WTC11 (cell line): ENCODE data around the gene HNRNPA0. TPM values are rescaled to one million over a fixed set of nuclear protein-coding genes. Genes with fewer than 3 reads are reported as not detected.

Experiments
- ATAC-seq: fragments of 200-7000 bp; cut with Tn5 transposase; 2 replicates; pipeline ENCODE4 v1.10.0; 2021; ENCODE audit warnings: mild to moderate bottlenecking, moderate library complexity
- CTCF ChIA-PET: fragments of 300-600 bp; sonication (Branson Sonifier 250); formaldehyde crosslinking; loops from one replicate; lab custom pipeline; 2021; ENCODE audit warnings: antibody characterized with exemption; lab: Charles Lee
- POLR2A ChIA-PET: fragments of 350-600 bp; sonication (Branson Sonifier 250); formaldehyde crosslinking; loops from one replicate; lab custom pipeline; 2021; ENCODE audit warnings: antibody characterized with exemption; lab: Charles Lee
- DNase-seq: peaks from one replicate; pipeline ENCODE4 v3.0.0; 2021; ENCODE audit warnings: low spot score
- H3K27ac Mint-ChIP-seq: 2 replicates; pipeline ENCODE4 v1.8.0; 2021; ENCODE audit warnings: mixed read lengths
- H3K27me3 Mint-ChIP-seq: 2 replicates; pipeline ENCODE4 v1.8.0; 2021; ENCODE audit warnings: low read depth, mild to moderate bottlenecking, moderate library complexity, mixed read lengths
- H3K36me3 Mint-ChIP-seq: 2 replicates; pipeline ENCODE4 v1.8.0; 2021; ENCODE audit warnings: mixed read lengths
- H3K4me1 Mint-ChIP-seq: 2 replicates; pipeline ENCODE4 v1.8.0; 2022; ENCODE audit warnings: mixed read lengths
- H3K4me3 Mint-ChIP-seq: 2 replicates; pipeline ENCODE4 v1.8.0; 2021; ENCODE audit warnings: mild to moderate bottlenecking, moderate library complexity, mixed read lengths
- H3K9me3 Mint-ChIP-seq: 2 replicates; pipeline ENCODE4 v1.8.0; 2021; ENCODE audit warnings: mixed read lengths
- ESRRA ChIP-seq: sonication (generic); formaldehyde crosslinking; IDR thresholded peaks from 2 replicates; pipeline ENCODE4 v1.8.1; 2022; ENCODE audit warnings: mild to moderate bottlenecking, missing genetic modification reagents, borderline replicate concordance
- FOXP1 ChIP-seq: sonication (generic); formaldehyde crosslinking; IDR thresholded peaks from 2 replicates; pipeline ENCODE4 v1.8.0; 2022; ENCODE audit warnings: missing genetic modification reagents, mild to moderate bottlenecking, moderate library complexity, borderline replicate concordance
- HMGA2 ChIP-seq: fragments of 250-450 bp; sonication (Bioruptor Pico); IDR thresholded peaks from 2 replicates; pipeline ENCODE4 v1.4.0; 2021; ENCODE audit warnings: mild to moderate bottlenecking, moderate library complexity
- IRF2 ChIP-seq: sonication (generic); formaldehyde crosslinking; IDR thresholded peaks from 2 replicates; pipeline ENCODE4 v1.8.0; 2022; ENCODE audit warnings: low read depth, missing genetic modification reagents, borderline replicate concordance
- KAT7 ChIP-seq: sonication (generic); formaldehyde crosslinking; IDR thresholded peaks from 2 replicates; pipeline ENCODE4 v1.8.1; 2023; ENCODE audit warnings: missing genetic modification reagents, mild to moderate bottlenecking, borderline replicate concordance
- NFATC4 ChIP-seq: fragments of 250-450 bp; sonication (Bioruptor Pico); IDR thresholded peaks from 2 replicates; pipeline ENCODE4 v1.9.0; 2021; ENCODE audit warnings: mild to moderate bottlenecking
- NR2C2 ChIP-seq: sonication (generic); formaldehyde crosslinking; IDR thresholded peaks from 2 replicates; pipeline ENCODE4 v1.8.0; 2022; ENCODE audit warnings: mild to moderate bottlenecking, missing genetic modification reagents
- PRRX2 ChIP-seq: fragments of 250-450 bp; sonication (Bioruptor Pico); IDR thresholded peaks from 2 replicates; pipeline ENCODE4 v1.8.0; 2021; ENCODE audit warnings: mild to moderate bottlenecking
- RORB ChIP-seq: fragments of 250-450 bp; sonication (Bioruptor Pico); IDR thresholded peaks from 2 replicates; pipeline ENCODE4 v1.9.0; 2021; ENCODE audit warnings: mild to moderate bottlenecking
- TEAD1 ChIP-seq: sonication (generic); formaldehyde crosslinking; IDR thresholded peaks from 2 replicates; pipeline ENCODE4 v1.8.0; 2022; ENCODE audit warnings: mild to moderate bottlenecking, missing genetic modification reagents
- ZBTB21 ChIP-seq: sonication (generic); formaldehyde crosslinking; IDR thresholded peaks from 2 replicates; pipeline ENCODE4 v1.8.1; 2023; ENCODE audit warnings: mild to moderate bottlenecking, missing genetic modification reagents, borderline replicate concordance
- ZNF317 ChIP-seq: sonication (generic); formaldehyde crosslinking; IDR thresholded peaks from 2 replicates; pipeline ENCODE4 v1.8.1; 2023; ENCODE audit warnings: low read depth, mild to moderate bottlenecking, moderate library complexity, missing genetic modification reagents, borderline replicate concordance
- ZNF416 ChIP-seq: fragments of 250-450 bp; sonication (Bioruptor Pico); IDR thresholded peaks from 2 replicates; pipeline ENCODE4 v1.9.0; 2021; ENCODE audit warnings: mild to moderate bottlenecking, inconsistent platforms
- ZNF423 ChIP-seq: fragments of 250-450 bp; sonication (Bioruptor Pico); IDR thresholded peaks from 2 replicates; pipeline ENCODE4 v2.1.2; 2022; ENCODE audit warnings: mild to moderate bottlenecking, moderate library complexity
- total RNA-seq: library from RNA; stranded (reverse); gene quantifications from 3 replicates; pipeline ENCODE4 v1.2.3, GENCODE V29; 2021
- TF ChIP-seq, protein P1 (sequence below): sonication (generic); formaldehyde crosslinking; conservative IDR thresholded peaks from 2 replicates; pipeline ENCODE4 v1.8.1; 2022; ENCODE audit warnings: mild to moderate bottlenecking, missing genetic modification reagents
- TF ChIP-seq, protein P2 (sequence below): sonication (generic); formaldehyde crosslinking; IDR thresholded peaks from 2 replicates; pipeline ENCODE4 v1.8.0; 2022; ENCODE audit warnings: mild to moderate bottlenecking, missing genetic modification reagents
- TF ChIP-seq, protein P3 (sequence below): fragments of 250-450 bp; sonication (Bioruptor Pico); IDR thresholded peaks from 2 replicates; pipeline ENCODE4 v1.9.0; 2021; ENCODE audit warnings: mild to moderate bottlenecking
- TF ChIP-seq, protein P4 (sequence below): sonication (generic); formaldehyde crosslinking; IDR thresholded peaks from 2 replicates; pipeline ENCODE4 v1.8.0; 2022; ENCODE audit warnings: mild to moderate bottlenecking, missing genetic modification reagents
- TF ChIP-seq, protein P5 (sequence below): fragments of 250-450 bp; sonication (Bioruptor Pico); IDR thresholded peaks from 2 replicates; pipeline ENCODE4 v1.9.0; 2021; ENCODE audit warnings: mild to moderate bottlenecking, borderline replicate concordance
- TF ChIP-seq, protein P6 (sequence below): fragments of 250-450 bp; sonication (Bioruptor Pico); IDR thresholded peaks from 2 replicates; pipeline ENCODE4 v2.1.2; 2022; ENCODE audit warnings: mild to moderate bottlenecking, moderate library complexity

The HNRNPA0 gene
- total RNA-seq, 1 experiment from 2014 or later, result 66.6 TPM

DNA sequence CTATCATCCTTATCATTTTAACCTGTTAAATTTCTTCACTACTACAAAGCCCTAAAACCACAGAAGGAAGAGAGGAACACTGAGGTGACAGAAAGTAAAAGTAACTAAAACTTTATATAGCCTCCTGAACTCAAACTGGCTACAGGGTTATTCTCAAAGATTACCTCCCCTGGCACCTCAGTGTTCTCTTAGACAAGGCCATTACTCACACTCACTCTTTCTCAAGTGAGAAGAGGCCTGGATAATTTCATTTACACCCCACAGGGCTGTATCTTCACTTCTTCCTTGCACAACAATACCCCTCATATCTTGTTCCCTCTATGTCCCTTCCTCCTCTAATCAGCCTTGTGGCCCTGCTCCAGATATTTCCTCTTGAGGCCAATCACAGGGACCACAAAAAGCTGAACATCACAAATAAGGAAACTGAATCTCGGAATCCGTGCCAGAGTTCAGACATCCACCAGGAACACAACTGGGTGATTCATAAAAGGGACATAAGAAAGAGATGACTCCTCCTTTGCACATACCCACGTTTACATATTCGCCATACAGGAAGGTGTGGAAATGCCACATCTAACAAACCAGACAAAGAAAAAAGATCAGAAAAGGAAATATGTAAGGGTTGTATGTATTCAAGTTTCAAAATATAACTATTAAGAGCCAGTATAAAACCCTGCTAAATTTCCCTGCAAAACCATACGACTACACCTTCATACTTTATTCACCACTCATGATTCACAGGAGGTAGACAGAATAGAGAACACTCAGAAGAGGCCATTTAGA, 16.6 kb downstream of the HNRNPA0 start:
- Mint-ChIP-seq H3K4me1 (peaks cover 11% of the 10 kb centered on the region), H3K27ac (no peak overlapping the region; the same call in 1 of the 2 replicates), H3K9me3 (peaks cover 16% of the 10 kb centered on the region), H3K4me3 (no peak overlapping the region)
- no peak for ATAC-seq
- ChIA-PET POLR2A (no interaction called here), CTCF (interaction anchor here (1.3 to 3.0 kb wide), 3 partner anchors 41 to 108 kb away, joined by 4 to 50 read pairs (median 43); no protein-coding TSS in a partner anchor)
- TF ChIP-seq, protein P1, sequence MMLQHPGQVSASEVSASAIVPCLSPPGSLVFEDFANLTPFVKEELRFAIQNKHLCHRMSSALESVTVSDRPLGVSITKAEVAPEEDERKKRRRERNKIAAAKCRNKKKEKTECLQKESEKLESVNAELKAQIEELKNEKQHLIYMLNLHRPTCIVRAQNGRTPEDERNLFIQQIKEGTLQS (CRISPR knock-in tag), result no peak
- TF ChIP-seq ZBTB21 (CRISPR knock-in tag) (no peak), NR2C2 (CRISPR knock-in tag) (no peak), PRRX2 (CRISPR knock-in tag) (no peak), TEAD1 (no peak), ESRRA (CRISPR knock-in tag) (no peak), RORB (CRISPR knock-in tag) (no peak), ZNF317 (CRISPR knock-in tag) (no peak), NFATC4 (CRISPR knock-in tag) (no peak), HMGA2 (no peak), ZNF423 (CRISPR knock-in tag) (no peak), FOXP1 (CRISPR knock-in tag) (no peak), ZNF416 (CRISPR knock-in tag) (no peak), KAT7 (no peak), IRF2 (CRISPR knock-in tag) (no peak)
- TF ChIP-seq, protein P2, sequence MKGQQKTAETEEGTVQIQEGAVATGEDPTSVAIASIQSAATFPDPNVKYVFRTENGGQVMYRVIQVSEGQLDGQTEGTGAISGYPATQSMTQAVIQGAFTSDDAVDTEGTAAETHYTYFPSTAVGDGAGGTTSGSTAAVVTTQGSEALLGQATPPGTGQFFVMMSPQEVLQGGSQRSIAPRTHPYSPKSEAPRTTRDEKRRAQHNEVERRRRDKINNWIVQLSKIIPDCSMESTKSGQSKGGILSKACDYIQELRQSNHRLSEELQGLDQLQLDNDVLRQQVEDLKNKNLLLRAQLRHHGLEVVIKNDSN (CRISPR knock-in tag), result no peak
- TF ChIP-seq, protein P3, sequence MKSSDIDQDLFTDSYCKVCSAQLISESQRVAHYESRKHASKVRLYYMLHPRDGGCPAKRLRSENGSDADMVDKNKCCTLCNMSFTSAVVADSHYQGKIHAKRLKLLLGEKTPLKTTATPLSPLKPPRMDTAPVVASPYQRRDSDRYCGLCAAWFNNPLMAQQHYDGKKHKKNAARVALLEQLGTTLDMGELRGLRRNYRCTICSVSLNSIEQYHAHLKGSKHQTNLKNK (CRISPR knock-in tag), result no peak
- TF ChIP-seq, protein P4, sequence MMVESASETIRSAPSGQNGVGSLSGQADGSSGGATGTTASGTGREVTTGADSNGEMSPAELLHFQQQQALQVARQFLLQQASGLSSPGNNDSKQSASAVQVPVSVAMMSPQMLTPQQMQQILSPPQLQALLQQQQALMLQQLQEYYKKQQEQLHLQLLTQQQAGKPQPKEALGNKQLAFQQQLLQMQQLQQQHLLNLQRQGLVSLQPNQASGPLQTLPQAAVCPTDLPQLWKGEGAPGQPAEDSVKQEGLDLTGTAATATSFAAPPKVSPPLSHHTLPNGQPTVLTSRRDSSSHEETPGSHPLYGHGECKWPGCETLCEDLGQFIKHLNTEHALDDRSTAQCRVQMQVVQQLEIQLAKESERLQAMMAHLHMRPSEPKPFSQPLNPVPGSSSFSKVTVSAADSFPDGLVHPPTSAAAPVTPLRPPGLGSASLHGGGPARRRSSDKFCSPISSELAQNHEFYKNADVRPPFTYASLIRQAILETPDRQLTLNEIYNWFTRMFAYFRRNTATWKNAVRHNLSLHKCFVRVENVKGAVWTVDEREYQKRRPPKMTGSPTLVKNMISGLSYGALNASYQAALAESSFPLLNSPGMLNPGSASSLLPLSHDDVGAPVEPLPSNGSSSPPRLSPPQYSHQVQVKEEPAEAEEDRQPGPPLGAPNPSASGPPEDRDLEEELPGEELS (CRISPR knock-in tag), result no peak
- TF ChIP-seq, protein P5, sequence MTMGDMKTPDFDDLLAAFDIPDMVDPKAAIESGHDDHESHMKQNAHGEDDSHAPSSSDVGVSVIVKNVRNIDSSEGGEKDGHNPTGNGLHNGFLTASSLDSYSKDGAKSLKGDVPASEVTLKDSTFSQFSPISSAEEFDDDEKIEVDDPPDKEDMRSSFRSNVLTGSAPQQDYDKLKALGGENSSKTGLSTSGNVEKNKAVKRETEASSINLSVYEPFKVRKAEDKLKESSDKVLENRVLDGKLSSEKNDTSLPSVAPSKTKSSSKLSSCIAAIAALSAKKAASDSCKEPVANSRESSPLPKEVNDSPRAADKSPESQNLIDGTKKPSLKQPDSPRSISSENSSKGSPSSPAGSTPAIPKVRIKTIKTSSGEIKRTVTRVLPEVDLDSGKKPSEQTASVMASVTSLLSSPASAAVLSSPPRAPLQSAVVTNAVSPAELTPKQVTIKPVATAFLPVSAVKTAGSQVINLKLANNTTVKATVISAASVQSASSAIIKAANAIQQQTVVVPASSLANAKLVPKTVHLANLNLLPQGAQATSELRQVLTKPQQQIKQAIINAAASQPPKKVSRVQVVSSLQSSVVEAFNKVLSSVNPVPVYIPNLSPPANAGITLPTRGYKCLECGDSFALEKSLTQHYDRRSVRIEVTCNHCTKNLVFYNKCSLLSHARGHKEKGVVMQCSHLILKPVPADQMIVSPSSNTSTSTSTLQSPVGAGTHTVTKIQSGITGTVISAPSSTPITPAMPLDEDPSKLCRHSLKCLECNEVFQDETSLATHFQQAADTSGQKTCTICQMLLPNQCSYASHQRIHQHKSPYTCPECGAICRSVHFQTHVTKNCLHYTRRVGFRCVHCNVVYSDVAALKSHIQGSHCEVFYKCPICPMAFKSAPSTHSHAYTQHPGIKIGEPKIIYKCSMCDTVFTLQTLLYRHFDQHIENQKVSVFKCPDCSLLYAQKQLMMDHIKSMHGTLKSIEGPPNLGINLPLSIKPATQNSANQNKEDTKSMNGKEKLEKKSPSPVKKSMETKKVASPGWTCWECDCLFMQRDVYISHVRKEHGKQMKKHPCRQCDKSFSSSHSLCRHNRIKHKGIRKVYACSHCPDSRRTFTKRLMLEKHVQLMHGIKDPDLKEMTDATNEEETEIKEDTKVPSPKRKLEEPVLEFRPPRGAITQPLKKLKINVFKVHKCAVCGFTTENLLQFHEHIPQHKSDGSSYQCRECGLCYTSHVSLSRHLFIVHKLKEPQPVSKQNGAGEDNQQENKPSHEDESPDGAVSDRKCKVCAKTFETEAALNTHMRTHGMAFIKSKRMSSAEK (CRISPR knock-in tag), result no peak
- TF ChIP-seq, protein P6, sequence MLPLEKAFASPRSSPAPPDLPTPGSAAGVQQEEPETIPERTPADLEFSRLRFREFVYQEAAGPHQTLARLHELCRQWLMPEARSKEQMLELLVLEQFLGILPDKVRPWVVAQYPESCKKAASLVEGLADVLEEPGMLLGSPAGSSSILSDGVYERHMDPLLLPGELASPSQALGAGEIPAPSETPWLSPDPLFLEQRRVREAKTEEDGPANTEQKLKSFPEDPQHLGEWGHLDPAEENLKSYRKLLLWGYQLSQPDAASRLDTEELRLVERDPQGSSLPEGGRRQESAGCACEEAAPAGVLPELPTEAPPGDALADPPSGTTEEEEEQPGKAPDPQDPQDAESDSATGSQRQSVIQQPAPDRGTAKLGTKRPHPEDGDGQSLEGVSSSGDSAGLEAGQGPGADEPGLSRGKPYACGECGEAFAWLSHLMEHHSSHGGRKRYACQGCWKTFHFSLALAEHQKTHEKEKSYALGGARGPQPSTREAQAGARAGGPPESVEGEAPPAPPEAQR (CRISPR knock-in tag), result no peak
- TF ChIP-seq, all 79 proteins: peak for 0
- no peak for DNase-seq
- no peaks in the 10 kb centered on the region; the same call in 1 of the 2 replicates for H3K27me3 Mint-ChIP-seq
- peaks cover 5% of the 10 kb centered on the region; the same call in 1 of the 2 replicates for H3K36me3 Mint-ChIP-seq
